K562 (cell line): ENCODE measurements around the gene RFC5. TPM values are rescaled to one million over a fixed set of nuclear protein-coding genes. Genes with fewer than 3 reads are reported as not detected.

Experiments
- ATAC-seq: fragments of 200-7000 bp; cut with Tn5 transposase; 3 replicates; pipeline ENCODE4 v1.9.1; 2020; ENCODE audit warnings: moderate library complexity
- BruUV-seq: library from RNA; stranded (reverse); fragments of 400-500 nt; replicated peaks from 2 replicates; lab custom pipeline; 2021; lab: Mats Ljungman, UMichigan
- CTCF ChIA-PET: fragments of 300-600 bp; formaldehyde crosslinking; extraction: SDS; loops from one replicate; lab custom pipeline; 2021; ENCODE audit warnings: low intra/inter-chr PET ratio; lab: Yijun Ruan, JAX
- POLR2A ChIA-PET: fragments of 300-600, 350-650 bp; sonication (Branson Sonifier 250); formaldehyde crosslinking; extraction: SDS; loops from one replicate; lab custom pipeline; 2021; ENCODE audit warnings: antibody characterized with exemption, inconsistent platforms; lab: Yijun Ruan, JAX
- DNase-seq, 4 experiments: peaks; one replicate each; pipeline versions ENCODE4 v3.0.0 to v3.0.0-alpha.2; 2011 to 2018; ENCODE audit warnings: low spot score in 3 of 4, mixed read lengths in 3 of 4; ENCODE audit errors: extremely low read depth in 1 of 4
- FAIRE-seq: peaks from 2 replicates; lab custom pipeline; 2011; peaks lifted over from hg19 to GRCh38; lab: Jason Lieb, UNC
- H2AFZ ChIP-seq: 2 replicates; pipeline ENCODE4 v1.6.0; 2011; ENCODE audit warnings: low read depth, low read length, control low read depth, inconsistent platforms
- H3K27ac ChIP-seq: fragments of 200-600 bp; 3 replicates; pipeline ENCODE4 v1.8.0; 2011; ENCODE audit warnings: low read depth, mild to moderate bottlenecking, control low read depth, inconsistent platforms, low read length, moderate library complexity, mixed read lengths; ENCODE audit errors: extremely low read depth
- H3K27me3 ChIP-seq, 2 experiments: fragments of 300-600 bp in 1 of 2; 2 replicates in 1 of 2; 3 replicates in 1 of 2; pipeline versions ENCODE4 v1.6.0 to v1.8.0; 2011; ENCODE audit warnings: inconsistent platforms in 2 of 2, low read length in 2 of 2, mild to moderate bottlenecking in 1 of 2, mixed read lengths in 1 of 2, moderate library complexity in 1 of 2; ENCODE audit not compliant: control insufficient read depth in 2 of 2, insufficient read depth in 2 of 2
- H3K36me3 ChIP-seq: fragments of 300-600 bp; 3 replicates; pipeline ENCODE4 v1.8.0; 2011; ENCODE audit warnings: mild to moderate bottlenecking, low read length, inconsistent platforms; ENCODE audit not compliant: control insufficient read depth, insufficient read depth
- H3K4me1 ChIP-seq, 2 experiments: fragments of 200-600 bp in 1 of 2; replicated peaks in 1 of 2; 2 replicates in 1 of 2; 3 replicates in 1 of 2; pipeline versions ENCODE4 v1.5.1 to v1.8.0; 2011; ENCODE audit warnings: inconsistent platforms in 2 of 2, low read length in 2 of 2, mild to moderate bottlenecking in 1 of 2, mixed read lengths in 1 of 2, moderate library complexity in 1 of 2; ENCODE audit not compliant: control insufficient read depth in 2 of 2, insufficient read depth in 2 of 2
- H3K4me2 ChIP-seq: 2 replicates; pipeline ENCODE4 v1.6.1; 2011; ENCODE audit warnings: low read length, control low read depth, inconsistent platforms, mixed read lengths; ENCODE audit not compliant: insufficient read depth
- H3K4me3 ChIP-seq: fragments of 200-600 bp; sonication (generic), shearing (Covaris generic); 2 replicates; pipeline ENCODE4 v1.5.1; 2016; ENCODE audit warnings: control low read depth, inconsistent platforms
- H3K79me2 ChIP-seq: fragments of 200-600 bp; 3 replicates; pipeline ENCODE4 v1.8.0; 2011; ENCODE audit warnings: low read length, inconsistent platforms; ENCODE audit not compliant: control insufficient read depth, insufficient read depth
- H3K9ac ChIP-seq, 2 experiments: 2 replicates each; pipeline versions ENCODE4 v1.6.0 to v1.6.1; 2011; ENCODE audit warnings: low read depth in 2 of 2, low read length in 2 of 2, control low read depth in 1 of 2, inconsistent platforms in 1 of 2, mild to moderate bottlenecking in 1 of 2, mixed read lengths in 1 of 2; ENCODE audit not compliant: insufficient read depth in 1 of 2
- H3K9me1 ChIP-seq: one replicate; pipeline ENCODE4 v1.6.0; 2011; ENCODE audit warnings: inconsistent platforms, mild to moderate bottlenecking, low read length, moderate library complexity; ENCODE audit not compliant: control insufficient read depth, insufficient read depth
- H3K9me3 ChIP-seq: replicated peaks from 2 replicates; pipeline ENCODE4 v1.5.1; 2011; ENCODE audit warnings: low read depth, low read length, inconsistent platforms; ENCODE audit not compliant: control insufficient read depth, insufficient read depth
- H4K20me1 ChIP-seq: replicated peaks from 2 replicates; pipeline ENCODE4 v1.6.1; 2011; ENCODE audit warnings: low read length, inconsistent platforms, mixed read lengths; ENCODE audit not compliant: control insufficient read depth, insufficient read depth
- EP400 ChIP-seq: fragments of 450-650 bp; IDR thresholded peaks from 2 replicates; pipeline ENCODE4 v1.6.1; 2017; ENCODE audit warnings: antibody characterized with exemption, mild to moderate bottlenecking, moderate library complexity
- HES1 ChIP-seq: fragments of 450-650 bp; IDR thresholded peaks from 2 replicates; pipeline ENCODE4 v1.6.1; 2016; ENCODE audit warnings: low read depth, mild to moderate bottlenecking, moderate library complexity
- HMBOX1 ChIP-seq: sonication (generic); IDR thresholded peaks from 2 replicates; pipeline ENCODE4 v1.6.1; 2016
- HNRNPK ChIP-seq: fragments of 200-400 bp; formaldehyde crosslinking; IDR thresholded peaks from one replicate; pipeline ENCODE4 v1.6.1; 2018; ENCODE audit warnings: mild to moderate bottlenecking, low read depth, low read length; ENCODE audit not compliant: poor library complexity, severe bottlenecking
- RFX7 ChIP-seq: fragments of 250-450 bp; sonication (Bioruptor Pico); IDR thresholded peaks from 2 replicates; pipeline ENCODE4 v1.5.1; 2021; ENCODE audit warnings: mild to moderate bottlenecking
- TRIM24 ChIP-seq, 2 experiments: fragments of 450-650 bp; IDR thresholded peaks; 2 replicates each; pipeline ENCODE4 v1.6.1; 2016
- ZFX ChIP-seq: sonication (generic); formaldehyde crosslinking; IDR thresholded peaks from 2 replicates; pipeline ENCODE4 v1.8.0; 2022; ENCODE audit warnings: mild to moderate bottlenecking, missing genetic modification reagents, moderate library complexity
- ZNF717 ChIP-seq: fragments of 250-450 bp; sonication (Bioruptor Pico); IDR thresholded peaks from 2 replicates; pipeline ENCODE4 v1.5.0; 2021
- WGBS: fragments of 100-300 bp; shearing (Covaris generic); methylation state at CpG from one replicate; pipeline ENCODE4 v1.1.6; 2016; ENCODE audit warnings: low coverage, mixed read lengths; ENCODE audit not compliant: insufficient coverage; ENCODE audit errors: missing lambda C conversion rate; 5-methylcytosine and 5-hydroxymethylcytosine counted together
- in situ Hi-C: fragments of 300-500 bp; cut with MboI; formaldehyde crosslinking; loops from 4 replicates; pipeline ENCODE4 v1.15.0; 2018; ENCODE audit warnings: inconsistent platforms, mixed read lengths
- intact Hi-C: fragments of 100-400 bp; cut with micrococcal nuclease; formaldehyde crosslinking; loops from 2 replicates; pipeline ENCODE4 v1.14.2; 2022
- polyA plus RNA-seq, 8 experiments: library from polyadenylated mRNA; depleted of rRNA in 4 of 8; stranded (reverse) in 5 of 8; unstranded in 3 of 8; fragments of >200 nt; fragmentation: Nextera tagmentation in 2 of 8; fragmentation: Illumina TruSeq in 1 of 8; extraction: Ambion mirVana in 2 of 8; extraction: Trizol in 1 of 8; gene quantifications; 2 replicates each; pipeline versions ENCODE4 v1.2.1 to v1.2.3, GENCODE V29; 2011 to 2014; ENCODE audit warnings: inconsistent platforms in 1 of 8, missing spikeins in 1 of 8
- total RNA-seq, 7 experiments: library from RNA; depleted of rRNA in 6 of 7; stranded (reverse); fragments of >200 nt in 6 of 7; fragmentation: Illumina TruSeq in 2 of 7; extraction: Trizol in 2 of 7; gene quantifications; 2 replicates each; pipeline versions ENCODE4 v1.2.1 to v1.2.3, GENCODE V29; 2011 to 2021; ENCODE audit warnings: low replicate concordance in 1 of 7
- TF ChIP-seq, protein P1 (sequence below), 2 experiments: fragments of 450-650 bp in 1 of 2; sonication (generic) in 1 of 2; formaldehyde crosslinking in 1 of 2; IDR thresholded peaks in 1 of 2; conservative IDR thresholded peaks in 1 of 2; 2 replicates each; pipeline versions ENCODE4 v1.6.1 to v1.8.1; 2016 to 2023; ENCODE audit warnings: mild to moderate bottlenecking in 2 of 2, moderate library complexity in 2 of 2, inconsistent platforms in 1 of 2, missing genetic modification reagents in 1 of 2

RFC5 gene
- total and polyA plus RNA-seq, 9 of the 15 experiments (the other 6 are each of a cell fraction or from before 2014, with no cell fraction given), result 61.8 to 189 (median 92.9) TPM

DNA sequence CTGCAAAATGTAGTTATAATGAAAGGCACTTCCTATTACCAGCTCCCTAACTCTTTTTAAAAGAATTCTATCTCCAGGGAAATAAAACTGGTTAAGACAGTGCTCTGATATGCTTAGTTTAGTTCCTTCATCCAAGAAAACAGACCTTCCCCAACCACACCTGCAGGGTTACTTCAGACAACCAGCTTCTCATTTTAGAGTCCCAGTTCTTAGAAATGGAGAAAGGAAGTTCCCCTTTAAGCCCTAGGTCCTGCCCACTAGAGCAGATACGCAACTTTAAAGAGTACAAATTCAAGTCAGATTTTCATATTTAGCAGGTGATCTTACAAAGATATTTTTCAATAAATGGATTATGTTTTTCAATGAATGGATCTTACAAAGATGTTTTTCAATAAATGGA lies 48.9 kb downstream of the RFC5 start:
- no peak overlapping the region for H3K27ac ChIP-seq
- 8% methylated on average over 1 of the region's 1 CpG for WGBS
- H3K4me3 ChIP-seq, result no peak overlapping the region
- in situ Hi-C loops, result no loop called here
- TF ChIP-seq ZNF717 (CRISPR knock-in tag), result no peak
- no peak for TF ChIP-seq ZFX
- TF ChIP-seq RFX7 (CRISPR knock-in tag), result no peak
- peak; percentile 56 for TF ChIP-seq HMBOX1
- TF ChIP-seq, all 486 proteins: peak for 1
- Histone ChIP-seq H3K27me3 (peaks cover 5 to 18% of the 10 kb centered on the region in 2 experiments; a peak in 4 of 5 replicates), H3K79me2 (peaks cover 16% of the 10 kb centered on the region), H3K4me1 (peaks cover 12 to 28% of the 10 kb centered on the region in 2 experiments), H3K9me1 (no peaks in the 10 kb centered on the region), H3K4me2 (no peak overlapping the region), H3K9me3 (no peaks in the 10 kb centered on the region), H3K9ac (no peak overlapping the region), H4K20me1 (no peaks in the 10 kb centered on the region), H3K36me3 (no peaks in the 10 kb centered on the region), H2AFZ (no peak overlapping the region)
- CTCF ChIA-PET, result no interaction called here
- no peak for DNase-seq
- peak; percentile 73 for FAIRE-seq
- no peak for ATAC-seq
- no TSS peak for BruUV-seq
- intact Hi-C loops, result no loop called here
- POLR2A ChIA-PET, result interaction anchor here (0.9 to 2.5 kb wide), 3 partner anchors 11 to 25 kb away, joined by 3 to 7 read pairs (median 7); no protein-coding TSS in a partner anchor

DNA sequence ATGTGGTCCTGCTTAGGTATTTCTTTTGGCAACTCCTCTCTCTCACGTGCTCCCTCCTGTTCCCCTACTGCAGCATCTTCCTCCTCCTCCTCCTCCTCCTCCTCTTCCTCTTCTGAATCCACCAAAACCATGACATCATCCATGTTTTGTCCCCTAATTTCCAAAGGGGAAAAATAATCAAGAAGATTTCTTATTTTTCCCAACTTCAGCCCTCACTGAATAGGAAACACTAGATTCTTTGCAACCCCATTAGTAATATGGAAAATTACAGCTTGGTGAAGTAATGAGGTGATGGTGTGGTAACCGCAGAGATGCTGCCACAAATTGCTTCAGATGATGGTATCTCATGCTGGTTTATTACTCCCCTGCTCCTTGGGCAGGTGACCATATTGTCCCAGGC lies 51.9 kb downstream of the RFC5 start:
- 0% methylated on average over 2 of the region's 2 CpGs for WGBS
- H3K27me3 ChIP-seq, result peaks cover 6 to 27% of the 10 kb centered on the region in 2 experiments
- no peak for FAIRE-seq
- CTCF ChIA-PET, result no interaction called here
- no peak overlapping the region for H2AFZ ChIP-seq
- no peak overlapping the region for H3K4me3 ChIP-seq
- BruUV-seq, result no TSS peak
- no peak overlapping the region for H3K27ac ChIP-seq
- in situ Hi-C loops, result no loop called here
- TF ChIP-seq HNRNPK (no peak), HES1 (peak; percentile 39; the same call in 1 of the 2 replicates), TRIM24 (IDR thresholded peaks at IDR 0.05) (no peak), EP400 (no peak)
- TF ChIP-seq, protein P1, sequence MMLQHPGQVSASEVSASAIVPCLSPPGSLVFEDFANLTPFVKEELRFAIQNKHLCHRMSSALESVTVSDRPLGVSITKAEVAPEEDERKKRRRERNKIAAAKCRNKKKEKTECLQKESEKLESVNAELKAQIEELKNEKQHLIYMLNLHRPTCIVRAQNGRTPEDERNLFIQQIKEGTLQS (IDR thresholded peaks at IDR 0.05), result peak; percentile 29
- TF ChIP-seq, protein P1 (CRISPR knock-in tag; conservative IDR thresholded peaks at IDR 0.05), result no peak
- TF ChIP-seq, all 486 proteins: peak for 2
- H3K4me2 ChIP-seq, result no peak overlapping the region
- H3K4me1 ChIP-seq, result peaks cover 0 to 20% of the 10 kb centered on the region in 2 experiments; a peak in 4 of 5 replicates
- intact Hi-C loops, result no loop called here
- H3K9ac ChIP-seq, result no peak overlapping the region
- H3K9me3 ChIP-seq, result no peaks in the 10 kb centered on the region
- no peaks in the 10 kb centered on the region; the same call in 1 of the 2 replicates for H4K20me1 ChIP-seq
- H3K9me1 ChIP-seq, result no peaks in the 10 kb centered on the region
- no peaks in the 10 kb centered on the region for H3K36me3 ChIP-seq
- no peak for ATAC-seq
- H3K79me2 ChIP-seq, result no peaks in the 10 kb centered on the region
- no peak for DNase-seq
- POLR2A ChIA-PET, result interaction anchor here (3.0 kb wide), 1 partner anchor 11 kb away, joined by 14 read pairs; no protein-coding TSS in a partner anchor
